SIG-M5 treated with dmso at 0.1 percent for 504 hours (cell line): ENCODE results near the gene PRMT3.
"Not testable (repeated sequence)": the region's sequence is repeated elsewhere in the genome, so short reads cannot be mapped to it uniquely, and the experiment has no call there.

Source experiments
- DNase-seq: peaks from one replicate; lab custom pipeline; 2025; ENCODE audit not compliant: unreplicated experiment; lab: John Stamatoyannopoulos, UW

Gene PRMT3

GRCh38 chr11:20497124-20497792, 109.7 kb downstream of the PRMT3 start:
- DNase-seq = no peak

GRCh38 chr11:20501252-20501651, 113.7 kb downstream of the PRMT3 start:
- DNase-seq = no peak

DNA sequence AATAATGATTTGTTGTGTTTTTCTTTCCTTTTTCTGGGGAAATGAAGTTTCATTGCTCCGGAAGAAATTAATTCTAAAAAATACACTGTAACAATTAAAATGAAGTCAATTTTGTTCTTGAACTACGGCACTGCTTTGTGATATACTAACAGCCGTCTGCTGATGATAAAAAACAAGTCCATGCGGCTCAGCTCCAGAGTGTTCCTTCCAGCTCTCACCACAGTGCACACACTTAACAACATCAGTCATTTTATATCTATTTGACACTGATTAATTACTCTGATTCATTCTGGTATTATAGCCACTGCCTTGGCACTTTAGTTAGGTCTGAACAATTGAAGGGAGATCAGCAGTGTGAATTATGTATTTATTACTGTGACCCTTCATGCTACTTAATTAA, 114.5 kb downstream of the PRMT3 start:
- no peak for DNase-seq

GRCh38 chr11:20511982-20512381, 124.5 kb downstream of the PRMT3 start:
- no peak for DNase-seq

GRCh38 chr11:20512869-20513268, 125.4 kb downstream of the PRMT3 start:
- no peak for DNase-seq

- DNase-seq = no peak
Measured at GRCh38 chr11:20518323-20518834, 130.9 kb downstream of the PRMT3 start.

GRCh38 chr11:20522536-20522935, 135.0 kb downstream of the PRMT3 start:
- DNase-seq = no peak

DNA sequence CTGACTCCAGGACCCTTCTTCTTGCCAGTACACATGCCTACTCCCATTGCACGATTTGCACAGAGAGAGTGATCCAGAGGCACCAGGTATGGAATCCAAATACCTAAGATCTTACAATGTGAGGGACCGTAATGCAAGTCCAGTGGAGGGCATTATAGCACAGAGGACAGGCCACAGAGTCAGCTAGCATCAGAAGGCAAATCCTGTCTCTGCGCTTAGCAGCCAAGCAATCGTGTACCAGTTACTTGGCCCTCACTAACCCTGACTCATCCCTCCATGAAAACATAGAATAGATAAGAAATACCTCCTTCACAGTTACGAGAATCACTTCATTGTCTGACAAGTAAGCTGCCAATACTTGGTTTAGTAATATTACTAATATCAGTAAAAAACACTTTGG, 142.2 kb downstream of the PRMT3 start:
- no peak for DNase-seq

GRCh38 chr11:20530942-20531703, 143.6 kb downstream of the PRMT3 start:
- DNase-seq = no peak

DNA sequence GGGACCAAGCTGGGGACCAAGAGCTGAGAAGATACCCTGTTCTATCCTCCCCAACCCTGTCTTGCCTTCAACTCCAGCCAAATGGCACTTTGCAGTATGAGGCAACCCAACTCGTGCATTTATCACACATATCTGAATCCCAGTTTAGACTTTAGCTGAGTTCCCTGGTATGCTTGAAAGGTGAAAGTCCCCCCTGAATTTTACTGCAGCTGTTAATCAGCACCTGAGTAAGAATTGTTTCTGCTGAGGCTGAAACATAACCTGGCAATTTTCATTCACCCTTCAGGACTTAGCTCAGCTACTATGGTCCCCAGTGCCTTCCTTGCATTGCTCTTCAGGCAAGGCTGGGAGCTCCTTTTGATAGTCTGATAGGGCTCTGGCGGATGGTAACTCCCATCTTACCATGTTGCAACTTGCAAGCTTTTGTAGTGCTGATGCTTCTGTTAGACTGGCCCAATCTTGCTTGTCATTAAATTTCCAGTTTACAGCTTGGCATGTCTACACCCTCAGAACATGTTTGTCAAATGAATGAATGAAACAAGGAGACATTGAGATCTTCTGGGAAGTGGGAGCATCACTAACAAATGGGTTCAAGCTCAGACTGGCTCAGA, 147.9 kb downstream of the PRMT3 start:
- DNase-seq = no peak

GRCh38 chr11:20536365-20536764, 148.8 kb downstream of the PRMT3 start:
- no peak for DNase-seq

DNA sequence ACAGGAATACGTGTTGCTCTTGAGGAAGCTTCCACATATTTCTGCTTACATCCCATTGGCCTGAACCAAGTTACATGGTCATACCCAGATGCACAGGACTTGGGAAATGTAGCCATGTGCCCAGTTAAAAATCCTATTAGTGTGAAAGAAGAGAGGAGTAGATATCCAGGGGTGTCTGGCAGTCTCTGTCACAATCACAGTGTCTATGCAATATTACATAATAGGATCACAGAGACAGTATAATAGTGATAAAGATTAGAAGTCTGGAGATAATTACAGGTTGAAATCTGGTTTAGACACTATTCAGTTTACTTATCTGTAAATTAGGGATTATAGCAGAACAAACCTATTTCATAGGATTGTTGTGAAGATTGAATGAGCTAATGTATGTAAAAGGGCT, 149.3 kb downstream of the PRMT3 start:
- DNase-seq = no peak

- no peak for DNase-seq
Measured at GRCh38 chr11:20541503-20541902, 154.0 kb downstream of the PRMT3 start.

DNA sequence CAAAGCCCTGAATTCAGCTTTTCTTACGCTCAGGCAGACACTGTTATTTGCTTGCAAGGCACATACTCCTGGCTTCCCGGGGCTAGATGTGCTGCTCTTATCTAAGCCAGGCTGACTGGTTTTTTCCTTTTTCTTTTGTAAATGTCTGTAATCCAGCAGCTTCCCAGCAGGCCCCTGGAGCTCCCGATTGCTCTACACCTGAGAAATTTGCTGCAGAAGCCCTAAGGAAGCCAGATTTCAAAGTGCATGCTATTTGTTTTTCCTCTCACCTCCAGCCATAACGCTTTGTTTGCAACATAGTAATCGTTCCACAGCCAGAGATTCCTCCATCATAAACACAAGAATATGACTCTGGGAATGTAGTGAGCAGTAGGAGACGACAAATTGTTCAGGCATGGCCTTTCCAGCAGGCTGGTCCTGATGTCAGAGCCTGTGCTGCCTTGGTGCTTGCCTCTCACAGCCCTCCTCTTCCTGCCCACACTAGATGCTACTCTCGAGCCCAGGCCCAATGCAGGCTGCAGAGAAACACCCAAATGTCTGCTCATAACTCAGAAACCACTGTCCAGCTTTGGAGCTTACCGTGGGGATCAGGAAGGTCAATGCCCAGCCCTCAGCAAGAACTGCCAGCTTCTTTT, 157.2 kb downstream of the PRMT3 start:
- no peak for DNase-seq

GRCh38 chr11:20547411-20547810, 159.9 kb downstream of the PRMT3 start:
- no peak for DNase-seq

GRCh38 chr11:20551096-20551495, 163.6 kb downstream of the PRMT3 start:
- DNase-seq = no peak

DNA sequence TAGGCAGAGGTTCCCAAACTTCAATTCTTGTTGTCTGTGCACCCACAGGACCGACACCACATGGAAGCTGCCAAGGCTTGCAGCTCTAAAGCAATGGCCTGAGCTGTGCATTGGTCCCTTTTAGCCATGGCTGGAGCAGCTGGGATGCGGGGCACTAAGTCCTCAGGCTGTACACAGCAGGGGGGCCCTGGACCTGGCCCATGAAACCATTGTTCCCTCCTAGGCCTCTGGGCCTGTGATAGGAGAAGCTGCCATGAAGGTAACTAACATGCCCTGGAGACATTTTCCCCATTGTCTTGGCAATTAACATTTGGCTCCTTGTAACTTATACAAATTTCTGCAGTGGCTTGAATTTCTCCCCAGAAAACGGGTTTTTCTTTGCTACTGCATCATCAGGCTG, 168.3 kb downstream of the PRMT3 start:
- DNase-seq = no peak

DNA sequence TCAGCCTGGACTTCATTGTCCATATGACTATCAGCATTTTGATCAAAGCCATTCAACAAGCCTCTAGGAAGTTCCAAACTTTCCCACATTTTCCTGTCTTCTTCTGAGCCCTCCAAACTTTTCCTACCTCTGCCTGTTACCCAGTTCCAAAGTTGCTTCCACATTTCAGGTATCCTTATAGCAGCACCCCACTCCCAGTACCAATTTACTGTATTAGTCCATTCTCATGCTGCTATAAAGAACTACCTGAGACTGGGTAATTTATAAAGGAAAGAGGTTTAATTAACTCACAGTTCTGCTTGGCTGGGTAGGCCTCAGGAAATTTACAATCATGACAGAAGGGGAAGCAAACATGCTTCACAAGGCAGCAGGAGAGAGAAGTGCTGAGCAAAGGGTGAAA, 168.9 kb downstream of the PRMT3 start:
- DNase-seq = not testable (repeated sequence)

DNA sequence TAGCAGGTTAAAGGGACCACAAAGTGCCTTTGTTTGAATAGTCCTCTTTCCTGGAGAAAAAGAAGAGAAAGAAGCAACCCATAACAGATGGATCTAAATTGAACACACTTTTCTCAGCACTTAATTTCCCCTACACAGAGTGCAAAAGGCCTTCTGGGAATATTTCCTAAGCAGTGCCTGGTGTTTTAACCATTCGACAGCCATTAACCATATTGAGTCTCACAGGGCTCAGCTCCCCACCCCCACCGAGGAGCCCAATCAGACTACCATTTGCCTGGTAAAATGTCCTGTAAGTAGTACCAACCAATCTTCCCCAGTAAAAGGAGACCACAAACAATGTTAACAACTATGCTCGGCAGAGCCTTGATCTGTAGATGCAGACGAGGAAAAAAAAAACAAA, 171.2 kb downstream of the PRMT3 start:
- DNase-seq = no peak
